Heart right ventricle (tissue), 16 donors: ENCODE data around the gene ACTBL2. TPM values are rescaled to one million over a fixed set of nuclear protein-coding genes. Genes with fewer than 3 reads are reported as not detected.

Experiments
- ATAC-seq, 8 donors: fragments of 200-7000 bp; cut with Tn5 transposase; one replicate each; pipeline ENCODE4 v1.9.1; 2020; ENCODE audit warnings: mild to moderate bottlenecking in 8 of 8, moderate library complexity in 8 of 8, moderate number of reproducible peaks in 1 of 8
- DNase-seq, 2 donors: peaks; one replicate each; pipeline ENCODE4 v3.0.0-alpha.2; 2020
- H3K27ac ChIP-seq, 10 donors: fragments of 200-600 bp; sonication (generic) in 2 of 10; one replicate each; pipeline versions ENCODE4 v1.5.0 to v1.8.0; 2020 to 2022; ENCODE audit warnings: mild to moderate bottlenecking in 3 of 10
- H3K27me3 ChIP-seq, 7 donors: fragments of 200-600 bp; one replicate each; pipeline ENCODE4 v1.8.0; 2021 to 2022; ENCODE audit warnings: mild to moderate bottlenecking in 2 of 7
- H3K36me3 ChIP-seq, 9 donors: fragments of 200-600 bp; sonication (generic) in 1 of 9; one replicate each; pipeline versions ENCODE4 v1.5.0 to v1.8.0; 2020 to 2022; ENCODE audit warnings: mild to moderate bottlenecking in 2 of 9
- H3K4me1 ChIP-seq, 9 donors: fragments of 200-600 bp; sonication (generic) in 1 of 9; one replicate each; pipeline versions ENCODE4 v1.5.0 to v1.8.0; 2020 to 2022; ENCODE audit warnings: mild to moderate bottlenecking in 4 of 9
- H3K4me3 ChIP-seq, 10 donors: fragments of 200-600 bp; sonication (generic) in 2 of 10; one replicate each; pipeline versions ENCODE4 v1.5.0 to v1.8.0; 2020 to 2022; ENCODE audit warnings: mild to moderate bottlenecking in 7 of 10, moderate library complexity in 2 of 10
- H3K9me3 ChIP-seq, 11 donors: fragments of 200-600 bp in 10 of 11; sonication (generic) in 2 of 11; one replicate each; pipeline versions ENCODE4 v1.5.0 to v1.8.0; 2013 to 2022; ENCODE audit warnings: mild to moderate bottlenecking in 2 of 11, control low read depth in 1 of 11, moderate library complexity in 1 of 11
- WGBS, 2 donors: extraction: QIAGEN DNeasy Blood & Tissue Kit; methylation state at CpG; one replicate each; pipeline ENCODE4 v1.1.7; 2013; ENCODE audit warnings: inconsistent platforms in 1 of 2; 5-methylcytosine and 5-hydroxymethylcytosine counted together
- intact Hi-C, 10 donors: fragments of 100-400 bp; cut with DNase I; formaldehyde crosslinking; loops; one replicate each; pipeline versions ENCODE4 v1.11.1 to v1.14.2; 2022
- polyA plus RNA-seq, 2 donors: library from polyadenylated mRNA; stranded (reverse); fragments of 200-250 nt; gene quantifications; one replicate each; pipeline ENCODE4 v1.2.3, GENCODE V29; 2013
- total RNA-seq, 10 donors: library from RNA; stranded (reverse); fragmentation: NEBNext Ultra II Directional in 3 of 10; extraction: Animal tissue kit (Norgen Biotek cat#: 25700) in 3 of 10; gene quantifications; one replicate each; pipeline versions ENCODE4 v1.2.1 to v1.2.4, GENCODE V29; 2021 to 2023
- TF ChIP-seq, protein P1 (sequence below), 9 donors: fragments of 200-600 bp; sonication (generic) in 2 of 9; IDR thresholded peaks; one replicate each; pipeline versions ENCODE4 v1.5.0 to v1.8.0; 2021 to 2022; ENCODE audit warnings: antibody characterized with exemption in 9 of 9, mild to moderate bottlenecking in 5 of 9, moderate library complexity in 1 of 9
- donor health status: Arrhythmogenic right ventricular cardiomyopathy.
- donor health status: ischemic (EF 13 %, LVEDD 7.1; RV severe dilation, severe dysfunction).
- donor health status: healthy with polysubstance abuse.
- donor health status: DM: no; HTN: yes; CAD: no.
- donor health status: DM: no; HTN: no; CAD: no.
- donor health status: ischemic (EF 25% LVEDD 6.9; RV normal size, moderate dysfunction).
- donor health status: ischemic (EF 25% LVEDD 5.7; RV mildly dilated, moderate dysfunction).
- donor health status: healthy.
- donor health status: DM: yes; HTN: yes; CAD: no.
- donor health status: Ischemic cardiomyopathy.
- donor health status: ischemic (EF 35%, LVEDD 5.7; RV mildly dilated, moderate dysfunction).
- donor health status: nonischemic (EF 11% LVEDD 7.7; RV severe dilation, severe dysfunction).
- donor health status: DM: yes; HTN: yes; CAD: no.
- donor health status: PGD.
- donor health status: ischemic (EF 29% LVEDD 5.4; RV normal size, mild dysfunction).
- donor health status: nonischemic (EF 23%, LVEDD 6.1; RV moderate dilation, normal function).

The ACTBL2 gene
- total and polyA plus RNA-seq, 12 donors: not detected

GRCh38 chr5:57455511-57456455 lies 26.8 kb downstream of the ACTBL2 start:
- TF ChIP-seq, protein P1, sequence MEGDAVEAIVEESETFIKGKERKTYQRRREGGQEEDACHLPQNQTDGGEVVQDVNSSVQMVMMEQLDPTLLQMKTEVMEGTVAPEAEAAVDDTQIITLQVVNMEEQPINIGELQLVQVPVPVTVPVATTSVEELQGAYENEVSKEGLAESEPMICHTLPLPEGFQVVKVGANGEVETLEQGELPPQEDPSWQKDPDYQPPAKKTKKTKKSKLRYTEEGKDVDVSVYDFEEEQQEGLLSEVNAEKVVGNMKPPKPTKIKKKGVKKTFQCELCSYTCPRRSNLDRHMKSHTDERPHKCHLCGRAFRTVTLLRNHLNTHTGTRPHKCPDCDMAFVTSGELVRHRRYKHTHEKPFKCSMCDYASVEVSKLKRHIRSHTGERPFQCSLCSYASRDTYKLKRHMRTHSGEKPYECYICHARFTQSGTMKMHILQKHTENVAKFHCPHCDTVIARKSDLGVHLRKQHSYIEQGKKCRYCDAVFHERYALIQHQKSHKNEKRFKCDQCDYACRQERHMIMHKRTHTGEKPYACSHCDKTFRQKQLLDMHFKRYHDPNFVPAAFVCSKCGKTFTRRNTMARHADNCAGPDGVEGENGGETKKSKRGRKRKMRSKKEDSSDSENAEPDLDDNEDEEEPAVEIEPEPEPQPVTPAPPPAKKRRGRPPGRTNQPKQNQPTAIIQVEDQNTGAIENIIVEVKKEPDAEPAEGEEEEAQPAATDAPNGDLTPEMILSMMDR (IDR thresholded peaks at IDR 0.05): no peak
- Histone ChIP-seq H3K4me1 (peaks cover 0 to 16% (median 6%) of the 10 kb centered on the region in 9 donors), H3K9me3 (no peaks in the 10 kb centered on the region), H3K27me3 (no peaks in the 10 kb centered on the region), H3K36me3 (no peaks in the 10 kb centered on the region), H3K27ac (no peak overlapping the region), H3K4me3 (no peak overlapping the region)
- ATAC-seq: no peak
- no peak for DNase-seq
- WGBS, 2 donors: 88 to 89% methylated on average over 16 of the region's 16 CpGs
- intact Hi-C loops: no loop called here

DNA sequence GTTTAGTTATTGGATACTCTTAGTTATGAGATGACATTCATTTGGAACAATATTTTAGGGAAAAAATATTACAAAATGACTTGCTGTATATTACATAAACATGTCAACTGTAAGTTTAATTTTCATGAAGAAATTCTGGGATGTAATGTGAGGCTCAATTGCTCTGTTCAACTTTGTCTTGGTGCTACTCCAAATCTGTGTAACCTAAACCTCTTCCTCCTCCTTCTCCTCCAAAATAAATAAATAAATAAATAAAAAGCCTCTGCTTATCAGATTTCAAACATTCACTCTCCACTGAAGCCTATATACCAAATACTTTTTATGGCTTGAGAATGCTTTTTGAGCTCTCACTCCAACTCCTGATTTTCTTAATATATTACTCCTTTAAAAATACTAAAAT lies 27.7 kb downstream of the ACTBL2 start:
- peaks cover 0 to 18% (median 6%) of the 10 kb centered on the region in 9 donors for H3K4me1 ChIP-seq
- H3K9me3 ChIP-seq: no peaks in the 10 kb centered on the region
- H3K27me3 ChIP-seq: no peaks in the 10 kb centered on the region
- no peak overlapping the region for H3K27ac ChIP-seq
- H3K4me3 ChIP-seq: no peak overlapping the region
- ATAC-seq (no peak), DNase-seq (no peak)
- no peaks in the 10 kb centered on the region for H3K36me3 ChIP-seq
- TF ChIP-seq, protein P1 (IDR thresholded peaks at IDR 0.05): no peak
- intact Hi-C loops: no loop called here

DNA sequence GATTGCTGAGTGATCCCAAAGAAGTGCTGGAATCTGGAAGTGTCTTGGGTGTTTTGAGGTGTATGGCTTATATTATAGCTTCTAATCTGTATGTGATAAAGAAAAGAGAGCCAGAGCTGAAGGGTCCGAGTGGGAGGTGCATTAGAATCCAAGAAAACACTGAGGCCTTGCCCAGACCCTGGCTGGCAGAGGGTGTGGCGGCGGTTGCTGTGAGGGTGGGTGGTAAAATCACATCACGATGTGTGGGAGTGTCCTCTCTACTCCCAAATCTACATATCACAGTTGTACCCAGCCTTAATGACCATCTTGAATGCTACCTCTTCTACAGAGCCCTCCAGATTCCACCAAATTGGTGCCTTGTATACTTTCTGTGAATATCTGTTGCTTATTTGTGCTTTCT lies 28.9 kb downstream of the ACTBL2 start:
- H3K4me1 ChIP-seq: peaks cover 0 to 18% (median 6%) of the 10 kb centered on the region in 9 donors
- H3K4me3 ChIP-seq: no peak overlapping the region
- H3K36me3 ChIP-seq: no peaks in the 10 kb centered on the region
- no peaks in the 10 kb centered on the region for H3K27me3 ChIP-seq
- intact Hi-C loops: no loop called here
- H3K9me3 ChIP-seq: no peaks in the 10 kb centered on the region
- WGBS, 2 donors: 94 to 99% methylated on average over 4 of the region's 4 CpGs
- TF ChIP-seq, protein P1 (IDR thresholded peaks at IDR 0.05): no peak
- no peak for ATAC-seq
- no peak for DNase-seq
- H3K27ac ChIP-seq: no peak overlapping the region

DNA sequence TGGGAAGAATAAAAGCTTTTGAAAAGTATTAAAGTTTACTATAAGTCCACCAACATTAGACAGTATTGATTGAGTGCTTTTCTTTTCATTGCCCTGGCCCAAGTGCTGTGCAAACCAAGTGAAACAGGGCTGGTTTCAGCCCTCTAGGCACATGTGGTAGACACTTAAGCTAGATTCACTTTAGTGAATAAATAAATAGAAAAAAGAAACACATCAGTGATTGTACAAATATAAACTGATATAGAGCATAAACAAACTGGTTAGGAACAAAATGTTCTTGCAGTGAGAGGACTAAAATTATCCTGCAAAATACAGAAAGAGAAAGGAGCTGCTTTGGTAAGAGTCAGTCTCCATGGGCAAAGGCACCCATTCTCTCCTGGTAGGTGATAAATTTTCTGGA lies 29.7 kb downstream of the ACTBL2 start:
- Histone ChIP-seq H3K27me3 (no peaks in the 10 kb centered on the region), H3K4me1 (peaks cover 0 to 18% (median 6%) of the 10 kb centered on the region in 9 donors), H3K27ac (no peak overlapping the region), H3K4me3 (no peak overlapping the region), H3K9me3 (no peaks in the 10 kb centered on the region), H3K36me3 (no peaks in the 10 kb centered on the region)
- ATAC-seq (peak in 1 of 8 donors; percentile 33), DNase-seq (no peak)
- TF ChIP-seq, protein P1 (IDR thresholded peaks at IDR 0.05): no peak
- intact Hi-C loops: no loop called here
